Measurements from ENCODE around the gene STBD1. TPM values are rescaled to one million over a fixed set of nuclear protein-coding genes. Genes with fewer than 3 reads are reported as not detected.

Gene STBD1
- total and polyA plus RNA-seq, 2 experiments from 2014 or later, result 2.0 to 2.6 TPM

DNA sequence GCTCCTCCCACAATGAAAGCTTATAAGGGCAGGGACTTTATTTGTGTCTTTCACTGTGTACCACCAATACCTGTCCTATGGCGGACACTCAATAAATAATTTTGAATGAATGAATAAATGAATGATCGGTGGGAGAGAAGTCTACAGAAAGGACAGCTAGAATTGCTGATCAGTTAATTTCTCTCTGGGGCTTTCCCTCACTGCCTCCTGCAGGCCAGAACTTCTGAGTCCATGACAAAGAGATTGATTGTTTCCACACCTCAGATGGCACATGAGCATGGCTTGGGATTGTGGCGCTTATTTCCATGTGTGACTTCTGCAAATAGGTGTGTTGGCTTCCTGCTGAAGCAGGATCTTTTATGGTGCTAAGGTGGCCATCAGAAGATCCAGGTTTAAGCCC lies 48.7 kb upstream of the STBD1 start:
- Histone ChIP-seq H3K79me2 (replicated peaks; ENCODE audit: insufficient read depth) (no peaks in the 10 kb centered on the region), H2AFZ (no peak overlapping the region), H3K4me2 (no peak overlapping the region), H3K4me1 (ENCODE audit: insufficient read depth) (no peaks in the 10 kb centered on the region), H4K20me1 (replicated peaks; ENCODE audit: insufficient read depth) (no peaks in the 10 kb centered on the region), H3K27me3 (ENCODE audit: insufficient read depth) (peaks cover 7% of the 10 kb centered on the region), H3K4me3 (no peak overlapping the region), H3K27ac (ENCODE audit: low read depth) (no peak overlapping the region), H3K9me2 (ENCODE audit: insufficient read depth) (peaks cover 6% of the 10 kb centered on the region; the same call in 1 of the 2 replicates), H3K36me3 (ENCODE audit: insufficient read depth) (no peaks in the 10 kb centered on the region), H3F3A (replicated peaks; ENCODE audit: low read depth) (no peaks in the 10 kb centered on the region)
- Mint-ChIP-seq H3K27me3 (ENCODE audit: insufficient read depth, low read depth, poor library complexity) (peaks cover 8% of the 10 kb centered on the region), H3K4me3 (no peak overlapping the region), H3K36me3 (ENCODE audit: low read depth) (no peaks in the 10 kb centered on the region), H3K27ac (no peak overlapping the region), H3K9me3 (no peaks in the 10 kb centered on the region), H3K4me1 (no peaks in the 10 kb centered on the region)
- DNase-seq (ENCODE audit: low spot score) (no peak), ATAC-seq (no peak)
- TF ChIP-seq, protein P1, sequence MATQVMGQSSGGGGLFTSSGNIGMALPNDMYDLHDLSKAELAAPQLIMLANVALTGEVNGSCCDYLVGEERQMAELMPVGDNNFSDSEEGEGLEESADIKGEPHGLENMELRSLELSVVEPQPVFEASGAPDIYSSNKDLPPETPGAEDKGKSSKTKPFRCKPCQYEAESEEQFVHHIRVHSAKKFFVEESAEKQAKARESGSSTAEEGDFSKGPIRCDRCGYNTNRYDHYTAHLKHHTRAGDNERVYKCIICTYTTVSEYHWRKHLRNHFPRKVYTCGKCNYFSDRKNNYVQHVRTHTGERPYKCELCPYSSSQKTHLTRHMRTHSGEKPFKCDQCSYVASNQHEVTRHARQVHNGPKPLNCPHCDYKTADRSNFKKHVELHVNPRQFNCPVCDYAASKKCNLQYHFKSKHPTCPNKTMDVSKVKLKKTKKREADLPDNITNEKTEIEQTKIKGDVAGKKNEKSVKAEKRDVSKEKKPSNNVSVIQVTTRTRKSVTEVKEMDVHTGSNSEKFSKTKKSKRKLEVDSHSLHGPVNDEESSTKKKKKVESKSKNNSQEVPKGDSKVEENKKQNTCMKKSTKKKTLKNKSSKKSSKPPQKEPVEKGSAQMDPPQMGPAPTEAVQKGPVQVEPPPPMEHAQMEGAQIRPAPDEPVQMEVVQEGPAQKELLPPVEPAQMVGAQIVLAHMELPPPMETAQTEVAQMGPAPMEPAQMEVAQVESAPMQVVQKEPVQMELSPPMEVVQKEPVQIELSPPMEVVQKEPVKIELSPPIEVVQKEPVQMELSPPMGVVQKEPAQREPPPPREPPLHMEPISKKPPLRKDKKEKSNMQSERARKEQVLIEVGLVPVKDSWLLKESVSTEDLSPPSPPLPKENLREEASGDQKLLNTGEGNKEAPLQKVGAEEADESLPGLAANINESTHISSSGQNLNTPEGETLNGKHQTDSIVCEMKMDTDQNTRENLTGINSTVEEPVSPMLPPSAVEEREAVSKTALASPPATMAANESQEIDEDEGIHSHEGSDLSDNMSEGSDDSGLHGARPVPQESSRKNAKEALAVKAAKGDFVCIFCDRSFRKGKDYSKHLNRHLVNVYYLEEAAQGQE (IDR thresholded peaks at IDR 0.05; ENCODE audit: unreplicated experiment), result no peak
- peak in 1 of 2 experiments; percentile 23; a peak in 2 of 4 replicates for TF ChIP-seq CTCF (conservative IDR thresholded peaks at IDR 0.05; ENCODE audit: low read depth in 2 of 2)

DNA sequence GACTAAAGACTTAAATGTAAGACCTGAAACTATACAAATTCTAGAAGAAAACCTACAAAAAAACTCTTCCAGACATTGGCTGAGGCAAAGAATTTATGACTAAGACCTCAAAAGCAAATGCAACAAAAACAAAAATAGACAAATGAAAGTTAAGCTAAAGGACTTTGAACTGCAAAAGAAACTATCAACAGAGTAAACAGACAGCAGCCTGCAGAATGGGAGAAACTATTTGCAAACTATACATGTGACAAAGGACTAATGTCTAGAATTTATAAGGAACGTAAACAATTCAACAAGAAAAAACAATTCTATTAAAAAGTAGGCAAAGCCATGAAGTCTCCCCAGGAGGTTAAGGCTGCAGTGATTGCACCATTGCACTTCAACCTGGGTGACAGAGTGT lies 46.0 kb upstream of the STBD1 start:
- Mint-ChIP-seq H3K4me3 (no peak overlapping the region), H3K36me3 (ENCODE audit: low read depth) (no peaks in the 10 kb centered on the region; the same call in 2 of the 3 replicates), H3K27me3 (ENCODE audit: insufficient read depth, low read depth, poor library complexity) (peaks cover 4% of the 10 kb centered on the region), H3K9me3 (no peaks in the 10 kb centered on the region), H3K27ac (no peak overlapping the region), H3K4me1 (peaks cover 4% of the 10 kb centered on the region; the same call in 2 of the 3 replicates)
- Histone ChIP-seq H3F3A (replicated peaks; ENCODE audit: low read depth) (no peaks in the 10 kb centered on the region), H2AFZ (no peak overlapping the region), H3K4me2 (no peak overlapping the region), H3K27ac (ENCODE audit: low read depth) (no peak overlapping the region), H3K4me3 (no peak overlapping the region), H3K9me2 (ENCODE audit: insufficient read depth) (peaks cover 15% of the 10 kb centered on the region), H3K79me2 (replicated peaks; ENCODE audit: insufficient read depth) (no peaks in the 10 kb centered on the region), H4K20me1 (replicated peaks; ENCODE audit: insufficient read depth) (no peaks in the 10 kb centered on the region), H3K4me1 (ENCODE audit: insufficient read depth) (0 out of 2 replicates have a peak, but pooled peaks cover 4% of the 10 kb centered on the region), H3K27me3 (ENCODE audit: insufficient read depth) (no peaks in the 10 kb centered on the region), H3K36me3 (ENCODE audit: insufficient read depth) (no peaks in the 10 kb centered on the region)
- ATAC-seq, result no peak
- no peak for DNase-seq (ENCODE audit: low spot score)
- no peak for TF ChIP-seq POLR2AphosphoS5 (IDR thresholded peaks at IDR 0.05; ENCODE audit: low read depth)
- no peak for TF ChIP-seq CREB1 (CRISPR knock-in tag; IDR thresholded peaks at IDR 0.05; ENCODE audit: low read depth)
- TF ChIP-seq, protein P2, sequence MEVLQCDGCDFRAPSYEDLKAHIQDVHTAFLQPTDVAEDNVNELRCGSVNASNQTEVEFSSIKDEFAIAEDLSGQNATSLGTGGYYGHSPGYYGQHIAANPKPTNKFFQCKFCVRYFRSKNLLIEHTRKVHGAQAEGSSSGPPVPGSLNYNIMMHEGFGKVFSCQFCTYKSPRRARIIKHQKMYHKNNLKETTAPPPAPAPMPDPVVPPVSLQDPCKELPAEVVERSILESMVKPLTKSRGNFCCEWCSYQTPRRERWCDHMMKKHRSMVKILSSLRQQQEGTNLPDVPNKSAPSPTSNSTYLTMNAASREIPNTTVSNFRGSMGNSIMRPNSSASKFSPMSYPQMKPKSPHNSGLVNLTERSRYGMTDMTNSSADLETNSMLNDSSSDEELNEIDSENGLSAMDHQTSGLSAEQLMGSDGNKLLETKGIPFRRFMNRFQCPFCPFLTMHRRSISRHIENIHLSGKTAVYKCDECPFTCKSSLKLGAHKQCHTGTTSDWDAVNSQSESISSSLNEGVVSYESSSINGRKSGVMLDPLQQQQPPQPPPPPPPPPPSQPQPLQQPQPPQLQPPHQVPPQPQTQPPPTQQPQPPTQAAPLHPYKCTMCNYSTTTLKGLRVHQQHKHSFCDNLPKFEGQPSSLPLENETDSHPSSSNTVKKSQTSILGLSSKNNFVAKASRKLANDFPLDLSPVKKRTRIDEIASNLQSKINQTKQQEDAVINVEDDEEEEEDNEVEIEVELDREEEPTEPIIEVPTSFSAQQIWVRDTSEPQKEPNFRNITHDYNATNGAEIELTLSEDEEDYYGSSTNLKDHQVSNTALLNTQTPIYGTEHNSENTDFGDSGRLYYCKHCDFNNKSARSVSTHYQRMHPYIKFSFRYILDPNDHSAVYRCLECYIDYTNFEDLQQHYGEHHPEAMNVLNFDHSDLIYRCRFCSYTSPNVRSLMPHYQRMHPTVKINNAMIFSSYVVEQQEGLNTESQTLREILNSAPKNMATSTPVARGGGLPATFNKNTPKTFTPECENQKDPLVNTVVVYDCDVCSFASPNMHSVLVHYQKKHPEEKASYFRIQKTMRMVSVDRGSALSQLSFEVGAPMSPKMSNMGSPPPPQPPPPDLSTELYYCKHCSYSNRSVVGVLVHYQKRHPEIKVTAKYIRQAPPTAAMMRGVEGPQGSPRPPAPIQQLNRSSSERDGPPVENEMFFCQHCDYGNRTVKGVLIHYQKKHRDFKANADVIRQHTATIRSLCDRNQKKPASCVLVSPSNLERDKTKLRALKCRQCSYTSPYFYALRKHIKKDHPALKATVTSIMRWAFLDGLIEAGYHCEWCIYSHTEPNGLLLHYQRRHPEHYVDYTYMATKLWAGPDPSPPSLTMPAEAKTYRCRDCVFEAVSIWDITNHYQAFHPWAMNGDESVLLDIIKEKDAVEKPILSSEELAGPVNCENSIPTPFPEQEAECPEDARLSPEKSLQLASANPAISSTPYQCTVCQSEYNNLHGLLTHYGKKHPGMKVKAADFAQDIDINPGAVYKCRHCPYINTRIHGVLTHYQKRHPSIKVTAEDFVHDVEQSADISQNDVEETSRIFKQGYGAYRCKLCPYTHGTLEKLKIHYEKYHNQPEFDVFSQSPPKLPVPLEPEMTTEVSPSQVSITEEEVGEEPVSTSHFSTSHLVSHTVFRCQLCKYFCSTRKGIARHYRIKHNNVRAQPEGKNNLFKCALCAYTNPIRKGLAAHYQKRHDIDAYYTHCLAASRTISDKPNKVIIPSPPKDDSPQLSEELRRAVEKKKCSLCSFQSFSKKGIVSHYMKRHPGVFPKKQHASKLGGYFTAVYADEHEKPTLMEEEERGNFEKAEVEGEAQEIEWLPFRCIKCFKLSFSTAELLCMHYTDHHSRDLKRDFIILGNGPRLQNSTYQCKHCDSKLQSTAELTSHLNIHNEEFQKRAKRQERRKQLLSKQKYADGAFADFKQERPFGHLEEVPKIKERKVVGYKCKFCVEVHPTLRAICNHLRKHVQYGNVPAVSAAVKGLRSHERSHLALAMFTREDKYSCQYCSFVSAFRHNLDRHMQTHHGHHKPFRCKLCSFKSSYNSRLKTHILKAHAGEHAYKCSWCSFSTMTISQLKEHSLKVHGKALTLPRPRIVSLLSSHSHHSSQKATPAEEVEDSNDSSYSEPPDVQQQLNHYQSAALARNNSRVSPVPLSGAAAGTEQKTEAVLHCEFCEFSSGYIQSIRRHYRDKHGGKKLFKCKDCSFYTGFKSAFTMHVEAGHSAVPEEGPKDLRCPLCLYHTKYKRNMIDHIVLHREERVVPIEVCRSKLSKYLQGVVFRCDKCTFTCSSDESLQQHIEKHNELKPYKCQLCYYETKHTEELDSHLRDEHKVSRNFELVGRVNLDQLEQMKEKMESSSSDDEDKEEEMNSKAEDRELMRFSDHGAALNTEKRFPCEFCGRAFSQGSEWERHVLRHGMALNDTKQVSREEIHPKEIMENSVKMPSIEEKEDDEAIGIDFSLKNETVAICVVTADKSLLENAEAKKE (CRISPR knock-in tag; IDR thresholded peaks at IDR 0.05), result no peak
- TF ChIP-seq, protein P3, sequence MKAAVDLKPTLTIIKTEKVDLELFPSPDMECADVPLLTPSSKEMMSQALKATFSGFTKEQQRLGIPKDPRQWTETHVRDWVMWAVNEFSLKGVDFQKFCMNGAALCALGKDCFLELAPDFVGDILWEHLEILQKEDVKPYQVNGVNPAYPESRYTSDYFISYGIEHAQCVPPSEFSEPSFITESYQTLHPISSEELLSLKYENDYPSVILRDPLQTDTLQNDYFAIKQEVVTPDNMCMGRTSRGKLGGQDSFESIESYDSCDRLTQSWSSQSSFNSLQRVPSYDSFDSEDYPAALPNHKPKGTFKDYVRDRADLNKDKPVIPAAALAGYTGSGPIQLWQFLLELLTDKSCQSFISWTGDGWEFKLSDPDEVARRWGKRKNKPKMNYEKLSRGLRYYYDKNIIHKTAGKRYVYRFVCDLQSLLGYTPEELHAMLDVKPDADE (IDR thresholded peaks at IDR 0.05), result no peak
- no peak for TF ChIP-seq NANOG (IDR thresholded peaks at IDR 0.05; ENCODE audit: borderline replicate concordance)

Measured in GM23338 (cell line).